Choroid plexus epithelial cell (primary cell): ENCODE results near the gene SETBP1.

ENCODE experiments used
- DNase-seq: peaks from one replicate; pipeline ENCODE4 v3.0.0-alpha.2; 2010; ENCODE audit warnings: low read depth
- H3K4me3 ChIP-seq: 2 replicates; pipeline ENCODE4 v1.5.1; 2011; ENCODE audit warnings: low read depth, mild to moderate bottlenecking, control low read depth, low read length, moderate library complexity
- TF ChIP-seq, protein P1 (sequence below): conservative IDR thresholded peaks from 2 replicates; pipeline ENCODE4 v1.5.1; 2011; ENCODE audit warnings: low read depth, mild to moderate bottlenecking, control low read depth, inconsistent platforms, low read length, moderate library complexity

SETBP1 gene

GRCh38 chr18:44758861-44759631 is 78.4 kb downstream of the SETBP1 start:
- no peak for DNase-seq
- no peak overlapping the region for H3K4me3 ChIP-seq
- TF ChIP-seq, protein P1, sequence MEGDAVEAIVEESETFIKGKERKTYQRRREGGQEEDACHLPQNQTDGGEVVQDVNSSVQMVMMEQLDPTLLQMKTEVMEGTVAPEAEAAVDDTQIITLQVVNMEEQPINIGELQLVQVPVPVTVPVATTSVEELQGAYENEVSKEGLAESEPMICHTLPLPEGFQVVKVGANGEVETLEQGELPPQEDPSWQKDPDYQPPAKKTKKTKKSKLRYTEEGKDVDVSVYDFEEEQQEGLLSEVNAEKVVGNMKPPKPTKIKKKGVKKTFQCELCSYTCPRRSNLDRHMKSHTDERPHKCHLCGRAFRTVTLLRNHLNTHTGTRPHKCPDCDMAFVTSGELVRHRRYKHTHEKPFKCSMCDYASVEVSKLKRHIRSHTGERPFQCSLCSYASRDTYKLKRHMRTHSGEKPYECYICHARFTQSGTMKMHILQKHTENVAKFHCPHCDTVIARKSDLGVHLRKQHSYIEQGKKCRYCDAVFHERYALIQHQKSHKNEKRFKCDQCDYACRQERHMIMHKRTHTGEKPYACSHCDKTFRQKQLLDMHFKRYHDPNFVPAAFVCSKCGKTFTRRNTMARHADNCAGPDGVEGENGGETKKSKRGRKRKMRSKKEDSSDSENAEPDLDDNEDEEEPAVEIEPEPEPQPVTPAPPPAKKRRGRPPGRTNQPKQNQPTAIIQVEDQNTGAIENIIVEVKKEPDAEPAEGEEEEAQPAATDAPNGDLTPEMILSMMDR: no peak

GRCh38 chr18:44759925-44760342 is 79.2 kb downstream of the SETBP1 start:
- no peak for DNase-seq
- TF ChIP-seq, protein P1: no peak
- no peak overlapping the region for H3K4me3 ChIP-seq

GRCh38 chr18:44761812-44762211 is 81.1 kb downstream of the SETBP1 start:
- TF ChIP-seq, protein P1: no peak
- H3K4me3 ChIP-seq: no peak overlapping the region
- DNase-seq: no peak

DNA sequence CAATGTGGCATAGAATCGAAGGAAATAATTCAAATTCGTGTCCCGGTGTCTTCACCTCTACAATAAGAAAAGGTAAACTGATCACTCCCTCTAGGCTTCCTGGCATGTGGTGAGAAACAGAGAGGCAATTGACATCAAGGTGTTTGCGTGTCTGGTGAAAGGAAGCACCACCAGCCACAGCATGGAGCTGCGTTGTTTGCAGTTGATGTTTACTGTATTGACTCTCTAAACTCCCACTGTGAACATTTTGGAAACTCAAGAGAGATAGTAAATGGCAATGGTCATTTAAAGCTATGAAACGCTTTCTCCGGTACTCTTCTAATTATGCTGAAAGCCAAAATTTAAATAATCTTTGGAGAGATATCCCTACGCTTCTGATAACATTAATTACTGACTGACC is 82.6 kb downstream of the SETBP1 start:
- TF ChIP-seq, protein P1: no peak
- no peak overlapping the region for H3K4me3 ChIP-seq
- DNase-seq: no peak

- no peak overlapping the region for H3K4me3 ChIP-seq
- TF ChIP-seq, protein P1: no peak
- no peak for DNase-seq
Observed at GRCh38 chr18:44764863-44765262, 84.2 kb downstream of the SETBP1 start.

DNA sequence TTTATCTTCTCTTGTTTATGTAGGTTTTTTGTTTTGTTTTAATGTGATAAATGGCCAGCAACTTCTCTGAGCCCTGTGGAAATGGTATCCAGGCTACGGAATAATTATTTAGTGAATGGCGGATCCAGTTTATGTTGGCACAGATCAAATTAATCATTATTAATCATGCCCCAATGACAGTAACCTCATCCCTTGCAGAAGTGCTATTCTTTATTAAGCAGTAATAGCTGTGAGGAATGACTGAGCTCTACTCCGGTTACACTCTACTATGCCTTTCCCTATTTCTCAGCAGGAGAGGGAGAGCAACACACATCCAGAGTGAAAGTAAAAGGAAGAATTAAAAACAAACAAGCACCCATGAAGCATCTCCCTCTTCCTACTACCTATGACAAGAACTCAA is 84.8 kb downstream of the SETBP1 start:
- TF ChIP-seq, protein P1: no peak
- DNase-seq: no peak
- no peak overlapping the region for H3K4me3 ChIP-seq

- TF ChIP-seq, protein P1: no peak
- no peak overlapping the region for H3K4me3 ChIP-seq
- DNase-seq: no peak
Observed at GRCh38 chr18:44766450-44766849, 85.8 kb downstream of the SETBP1 start.
